Endothelial cell (in vitro differentiated cells): ENCODE data around the gene SLC1A5. TPM values are rescaled to one million over a fixed set of nuclear protein-coding genes. Genes with fewer than 3 reads are reported as not detected.
A peak's percentile ranks its signal among the peaks of the same experiment; 100 is the strongest.
"Not testable (repeated sequence)": the region's sequence is repeated elsewhere in the genome, so short reads cannot be mapped to it uniquely, and the experiment has no call there.

ENCODE experiments used
- DNase-seq: peaks from one replicate; pipeline ENCODE4 v3.0.0; 2021; ENCODE audit warnings: low spot score
- H3K27ac Mint-ChIP-seq: one replicate; pipeline ENCODE4 v1.8.0; 2021; ENCODE audit warnings: mixed read lengths, inconsistent platforms; ENCODE audit not compliant: unreplicated experiment
- H3K27me3 Mint-ChIP-seq: one replicate; pipeline ENCODE4 v1.8.0; 2021; ENCODE audit warnings: mild to moderate bottlenecking, moderate library complexity, mixed read lengths, inconsistent platforms; ENCODE audit not compliant: unreplicated experiment
- H3K36me3 Mint-ChIP-seq: one replicate; pipeline ENCODE4 v1.8.0; 2021; ENCODE audit warnings: mild to moderate bottlenecking, low read depth, mixed read lengths, inconsistent platforms; ENCODE audit not compliant: unreplicated experiment
- H3K4me1 Mint-ChIP-seq: one replicate; pipeline ENCODE4 v1.8.0; 2021; ENCODE audit warnings: mild to moderate bottlenecking, mixed read lengths, inconsistent platforms; ENCODE audit not compliant: unreplicated experiment
- H3K4me3 Mint-ChIP-seq: one replicate; pipeline ENCODE4 v1.8.0; 2021; ENCODE audit warnings: mild to moderate bottlenecking, mixed read lengths, inconsistent platforms; ENCODE audit not compliant: unreplicated experiment
- H3K9me3 Mint-ChIP-seq: one replicate; pipeline ENCODE4 v1.8.0; 2021; ENCODE audit warnings: mixed read lengths, inconsistent platforms; ENCODE audit not compliant: unreplicated experiment
- total RNA-seq: library from RNA; stranded (reverse); fragmentation: NEBNext Ultra II Directional; extraction: Animal tissue kit (Norgen Biotek cat#: 25700); gene quantifications from one replicate; pipeline ENCODE4 v1.2.1, GENCODE V29; 2021; ENCODE audit not compliant: unreplicated experiment
- TF ChIP-seq, protein P1 (sequence below): fragments of 200-600 bp; sonication (generic); IDR thresholded peaks from one replicate; pipeline ENCODE4 v1.5.0; 2021; ENCODE audit warnings: antibody characterized with exemption; ENCODE audit not compliant: unreplicated experiment

Gene SLC1A5
- total RNA-seq, 1 donor from 2014 or later: 62.6 TPM

DNA sequence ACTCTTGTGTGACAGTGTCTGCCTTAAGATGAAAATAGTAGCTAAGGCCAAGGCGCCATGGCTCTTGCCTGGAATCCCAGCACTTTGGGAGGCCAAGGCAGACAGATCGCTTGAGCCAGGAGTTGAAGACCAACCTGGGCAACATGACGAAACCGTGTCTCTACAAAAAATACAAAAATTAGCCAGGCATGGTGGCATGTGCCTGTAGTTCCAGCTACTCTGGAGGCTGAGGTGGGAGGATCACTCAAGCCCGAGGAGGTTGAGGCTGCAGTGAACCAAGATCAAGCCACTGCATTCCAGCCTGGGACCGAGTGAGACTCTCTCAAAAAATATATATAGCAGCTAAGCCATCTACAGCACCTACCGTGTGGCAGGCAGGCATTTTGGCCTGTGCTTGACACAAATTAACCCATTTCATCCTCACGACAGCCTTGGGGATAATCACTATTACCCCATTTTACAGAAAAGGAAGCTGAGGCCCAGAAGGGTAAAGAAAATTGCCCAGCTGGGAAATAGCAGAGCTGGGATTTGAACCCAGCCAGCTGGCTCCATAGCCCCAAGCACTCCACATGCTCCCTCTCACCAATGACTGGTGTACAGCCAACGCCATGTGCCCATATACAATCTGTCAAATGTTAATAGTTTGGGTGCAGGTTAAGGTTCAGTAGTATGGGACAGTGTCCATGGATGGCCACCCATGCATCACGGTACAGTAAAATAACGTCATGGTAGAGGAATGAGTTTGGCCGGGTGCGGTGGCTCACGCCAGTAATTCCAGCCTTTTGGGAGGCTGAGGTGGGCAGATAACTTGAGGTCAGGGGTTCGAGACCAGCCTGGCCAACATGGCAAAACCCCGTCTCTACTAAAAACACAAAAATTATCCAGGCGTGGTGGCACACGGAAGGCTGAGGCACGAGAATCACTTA is 3.1 kb downstream of the SLC1A5 start:
- peaks cover 21% of the 10 kb centered on the region for H3K4me1 Mint-ChIP-seq
- peak overlapping the region; percentile 80 for H3K27ac Mint-ChIP-seq
- no peaks in the 10 kb centered on the region for H3K9me3 Mint-ChIP-seq
- peak overlapping the region; percentile 94 for H3K4me3 Mint-ChIP-seq
- H3K36me3 Mint-ChIP-seq: peaks cover 13% of the 10 kb centered on the region
- TF ChIP-seq, protein P1, sequence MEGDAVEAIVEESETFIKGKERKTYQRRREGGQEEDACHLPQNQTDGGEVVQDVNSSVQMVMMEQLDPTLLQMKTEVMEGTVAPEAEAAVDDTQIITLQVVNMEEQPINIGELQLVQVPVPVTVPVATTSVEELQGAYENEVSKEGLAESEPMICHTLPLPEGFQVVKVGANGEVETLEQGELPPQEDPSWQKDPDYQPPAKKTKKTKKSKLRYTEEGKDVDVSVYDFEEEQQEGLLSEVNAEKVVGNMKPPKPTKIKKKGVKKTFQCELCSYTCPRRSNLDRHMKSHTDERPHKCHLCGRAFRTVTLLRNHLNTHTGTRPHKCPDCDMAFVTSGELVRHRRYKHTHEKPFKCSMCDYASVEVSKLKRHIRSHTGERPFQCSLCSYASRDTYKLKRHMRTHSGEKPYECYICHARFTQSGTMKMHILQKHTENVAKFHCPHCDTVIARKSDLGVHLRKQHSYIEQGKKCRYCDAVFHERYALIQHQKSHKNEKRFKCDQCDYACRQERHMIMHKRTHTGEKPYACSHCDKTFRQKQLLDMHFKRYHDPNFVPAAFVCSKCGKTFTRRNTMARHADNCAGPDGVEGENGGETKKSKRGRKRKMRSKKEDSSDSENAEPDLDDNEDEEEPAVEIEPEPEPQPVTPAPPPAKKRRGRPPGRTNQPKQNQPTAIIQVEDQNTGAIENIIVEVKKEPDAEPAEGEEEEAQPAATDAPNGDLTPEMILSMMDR: no peak
- peaks cover 9% of the 10 kb centered on the region for H3K27me3 Mint-ChIP-seq
- DNase-seq: no peak

DNA sequence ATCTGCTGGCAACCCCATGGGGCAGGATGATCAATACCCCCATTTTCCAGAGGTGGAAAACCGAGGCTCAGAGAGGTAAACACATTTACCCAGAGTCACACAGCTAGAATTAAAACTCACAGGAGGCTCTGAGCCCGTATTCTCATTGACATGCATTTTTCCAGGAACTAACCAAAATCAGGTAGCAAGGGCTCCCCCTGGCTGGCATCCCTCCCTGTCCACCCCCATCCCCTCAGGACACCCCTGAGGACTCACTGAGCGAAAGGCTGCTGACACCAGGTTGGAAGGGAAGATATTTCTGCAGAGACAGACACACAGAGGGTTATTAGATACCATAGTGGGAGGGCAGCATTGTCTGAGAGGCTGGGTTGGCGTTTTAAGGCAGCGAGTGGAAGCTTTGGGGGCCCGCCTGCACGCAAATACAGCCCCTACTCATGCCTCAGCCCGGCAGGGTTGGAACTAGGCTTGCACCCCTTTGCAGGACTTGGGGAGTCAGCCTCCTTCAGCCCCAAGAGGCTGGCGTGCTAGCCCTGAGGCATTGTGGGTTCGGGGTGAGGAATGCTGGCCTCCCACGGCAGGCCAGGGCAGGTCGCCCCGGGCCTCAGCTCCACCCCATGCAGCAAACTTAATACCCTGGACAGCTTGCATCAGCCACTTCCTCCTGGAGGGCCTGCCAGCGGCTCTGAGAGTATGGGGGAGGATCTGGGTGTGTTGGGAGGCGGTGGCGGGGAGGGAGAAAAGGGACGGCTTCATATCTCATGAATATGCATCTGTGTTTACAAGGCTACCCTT is 3.9 kb downstream of the SLC1A5 start:
- Mint-ChIP-seq H3K4me3 (peak overlapping the region; percentile 42), H3K4me1 (peaks cover 21% of the 10 kb centered on the region), H3K36me3 (peaks cover 14% of the 10 kb centered on the region), H3K27me3 (peaks cover 8% of the 10 kb centered on the region), H3K9me3 (no peaks in the 10 kb centered on the region), H3K27ac (no peak overlapping the region)
- TF ChIP-seq, protein P1: no peak
- peak; percentile 12 for DNase-seq

- Mint-ChIP-seq H3K9me3 (no peaks in the 10 kb centered on the region), H3K36me3 (peaks cover 16% of the 10 kb centered on the region)
Observed at GRCh38 chr19:46783670-46784069, 4.7 kb downstream of the SLC1A5 start.

GRCh38 chr19:46782355-46783019 is 5.9 kb downstream of the SLC1A5 start:
- peaks cover 23% of the 10 kb centered on the region for H3K4me1 Mint-ChIP-seq
- H3K9me3 Mint-ChIP-seq: no peaks in the 10 kb centered on the region
- TF ChIP-seq, protein P1: no peak
- DNase-seq: no peak
- peak overlapping the region; percentile 42 for H3K27ac Mint-ChIP-seq
- H3K36me3 Mint-ChIP-seq: peaks cover 20% of the 10 kb centered on the region
- H3K4me3 Mint-ChIP-seq: peak overlapping the region; percentile 25
- peaks cover 5% of the 10 kb centered on the region for H3K27me3 Mint-ChIP-seq

More at GRCh38 chr19:46783670-46784069, 4.7 kb downstream of the SLC1A5 start:
- DNase-seq: no peak
- Mint-ChIP-seq H3K4me3 (peak overlapping the region; percentile 47), H3K27ac (no peak overlapping the region), H3K4me1 (peaks cover 21% of the 10 kb centered on the region), H3K27me3 (peaks cover 5% of the 10 kb centered on the region)
- TF ChIP-seq, protein P1: no peak

- not testable (repeated sequence) for DNase-seq, H3K27me3 Mint-ChIP-seq, H3K9me3 Mint-ChIP-seq, H3K27ac Mint-ChIP-seq, H3K4me3 Mint-ChIP-seq, H3K4me1 Mint-ChIP-seq
- peaks cover 37% of the 10 kb centered on the region for H3K36me3 Mint-ChIP-seq
Observed at GRCh38 chr19:46777956-46778645, 10.3 kb downstream of the SLC1A5 start.
